ENCODE data around the gene MINPP1. TPM values are rescaled to one million over a fixed set of nuclear protein-coding genes. Genes with fewer than 3 reads are reported as not detected.

Gene MINPP1
- total RNA-seq, 2 experiments from 2014 or later, result 3.6 to 8.4 TPM

GRCh38 chr10:87565010-87565409 lies 60.3 kb downstream of the MINPP1 start:
- ChIA-PET POLR2A (interaction anchor here (0.7 kb wide), 1 partner anchor 104 kb away, joined by 3 read pairs; no protein-coding TSS in a partner anchor), CTCF (ENCODE audit: unreplicated experiment) (no interaction called here)
- Histone ChIP-seq H2AFZ (ENCODE audit: low read length) (no peak overlapping the region), H3K27ac (ENCODE audit: low read depth, low read length, poor library complexity, severe bottlenecking) (no peak overlapping the region), H3K4me2 (ENCODE audit: low read length) (no peak overlapping the region), H4K20me1 (ENCODE audit: insufficient read depth, low read length) (no peaks in the 10 kb centered on the region), H3K36me3 (ENCODE audit: insufficient read depth, low read length) (no peaks in the 10 kb centered on the region), H3K4me3 (ENCODE audit: low read depth, low read length, poor library complexity, severe bottlenecking) (no peak overlapping the region), H3K4me1 (ENCODE audit: insufficient read depth, low read length, poor library complexity, severe bottlenecking) (no peaks in the 10 kb centered on the region), H3K9me2 (ENCODE audit: insufficient read depth, low read length) (no peaks in the 10 kb centered on the region), H3K9me3 (ENCODE audit: low read length) (no peaks in the 10 kb centered on the region), H3K79me2 (ENCODE audit: insufficient read depth, low read depth, low read length) (no peaks in the 10 kb centered on the region)
- no TSS peak for BruUV-seq (replicated peaks)
- no peak for DNase-seq (ENCODE audit: low spot score)
- intact Hi-C loops (cut with micrococcal nuclease; ENCODE audit: unreplicated experiment), result no loop called here
- no peak for TF ChIP-seq EZH2phosphoT487 (IDR thresholded peaks at IDR 0.05; ENCODE audit: borderline replicate concordance, low read depth, low read length)

GRCh38 chr10:87575851-87576250 lies 71.2 kb downstream of the MINPP1 start:
- CTCF ChIA-PET (ENCODE audit: unreplicated experiment), result no interaction called here
- intact Hi-C loops (cut with micrococcal nuclease; ENCODE audit: unreplicated experiment), result no loop called here
- H3K4me3 ChIP-seq (ENCODE audit: low read depth, low read length, poor library complexity, severe bottlenecking), result no peak overlapping the region
- no peaks in the 10 kb centered on the region for H3K79me2 ChIP-seq (ENCODE audit: insufficient read depth, low read depth, low read length)
- no peaks in the 10 kb centered on the region for H3K36me3 ChIP-seq (ENCODE audit: insufficient read depth, low read length)
- POLR2A ChIA-PET, result no interaction called here
- no peaks in the 10 kb centered on the region for H3K9me3 ChIP-seq (ENCODE audit: low read length)
- H3K9me2 ChIP-seq (ENCODE audit: insufficient read depth, low read length), result no peaks in the 10 kb centered on the region
- TF ChIP-seq EZH2phosphoT487 (IDR thresholded peaks at IDR 0.05; ENCODE audit: borderline replicate concordance, low read depth, low read length), result no peak
- TF ChIP-seq CTCF (conservative IDR thresholded peaks at IDR 0.05; ENCODE audit: low read length), result no peak
- H3K4me2 ChIP-seq (ENCODE audit: low read length), result no peak overlapping the region
- no TSS peak for BruUV-seq (replicated peaks)
- no peaks in the 10 kb centered on the region for H3K4me1 ChIP-seq (ENCODE audit: insufficient read depth, low read length, poor library complexity, severe bottlenecking)
- no peaks in the 10 kb centered on the region for H4K20me1 ChIP-seq (ENCODE audit: insufficient read depth, low read length)
- H2AFZ ChIP-seq (ENCODE audit: low read length), result no peak overlapping the region
- no peak overlapping the region for H3K27ac ChIP-seq (ENCODE audit: low read depth, low read length, poor library complexity, severe bottlenecking)
- no peak for DNase-seq (ENCODE audit: low spot score)

GRCh38 chr10:87578160-87578841 lies 73.6 kb downstream of the MINPP1 start:
- Histone ChIP-seq H3K4me2 (ENCODE audit: low read length) (no peak overlapping the region), H3K9me2 (ENCODE audit: insufficient read depth, low read length) (no peaks in the 10 kb centered on the region), H3K79me2 (ENCODE audit: insufficient read depth, low read depth, low read length) (no peaks in the 10 kb centered on the region), H4K20me1 (ENCODE audit: insufficient read depth, low read length) (no peaks in the 10 kb centered on the region), H3K9me3 (ENCODE audit: low read length) (no peaks in the 10 kb centered on the region), H2AFZ (ENCODE audit: low read length) (no peak overlapping the region), H3K4me1 (ENCODE audit: insufficient read depth, low read length, poor library complexity, severe bottlenecking) (no peaks in the 10 kb centered on the region), H3K4me3 (ENCODE audit: low read depth, low read length, poor library complexity, severe bottlenecking) (no peak overlapping the region), H3K27ac (ENCODE audit: low read depth, low read length, poor library complexity, severe bottlenecking) (no peak overlapping the region), H3K36me3 (ENCODE audit: insufficient read depth, low read length) (no peaks in the 10 kb centered on the region)
- DNase-seq (ENCODE audit: low spot score), result no peak
- ChIA-PET POLR2A (no interaction called here), CTCF (ENCODE audit: unreplicated experiment) (no interaction called here)
- no TSS peak for BruUV-seq (replicated peaks)
- TF ChIP-seq EZH2phosphoT487 (IDR thresholded peaks at IDR 0.05; ENCODE audit: borderline replicate concordance, low read depth, low read length), result no peak
- TF ChIP-seq CTCF (conservative IDR thresholded peaks at IDR 0.05; ENCODE audit: low read length), result no peak
- intact Hi-C loops (cut with micrococcal nuclease; ENCODE audit: unreplicated experiment), result no loop called here

Data from OCI-LY7 (cell line).